Measurements from ENCODE around the gene KRT6C. TPM values are rescaled to one million over a fixed set of nuclear protein-coding genes. Genes with fewer than 3 reads are reported as not detected.

Gene KRT6C
- total and polyA plus RNA-seq, 2 experiments from 2014 or later, result 0.07 to 0.18 TPM

GRCh38 chr12:52423661-52424500 is 49.7 kb downstream of the KRT6C start:
- Histone ChIP-seq H3K79me2 (no peaks in the 10 kb centered on the region), H2AFZ (no peak overlapping the region), H3K4me3 (no peak overlapping the region), H3K27me3 (no peaks in the 10 kb centered on the region), H4K20me1 (ENCODE audit: insufficient read depth, poor library complexity, severe bottlenecking) (no peaks in the 10 kb centered on the region), H3K4me1 (ENCODE audit: insufficient read depth) (peaks cover 16% of the 10 kb centered on the region), H3K4me2 (no peak overlapping the region), H3K27ac (peak overlapping the region; percentile 67), H3K9me2 (replicated peaks; ENCODE audit: insufficient read depth) (no peaks in the 10 kb centered on the region), H3K9me3 (ENCODE audit: low read depth) (no peaks in the 10 kb centered on the region), H3K36me3 (replicated peaks; ENCODE audit: insufficient read depth, low read depth) (no peaks in the 10 kb centered on the region)
- WGBS (ENCODE audit: low lambda C conversion rate, missing lambda C conversion rate), result 44% methylated on average over 11 of the region's 11 CpGs
- DNase-seq (ENCODE audit: low spot score), result no peak
- TF ChIP-seq EZH2phosphoT487 (IDR thresholded peaks at IDR 0.05; ENCODE audit: low read depth, severe bottlenecking, unreplicated experiment) (no peak), EZH2 (IDR thresholded peaks at IDR 0.05; ENCODE audit: borderline replicate concordance) (no peak), CTCF (IDR thresholded peaks at IDR 0.05; ENCODE audit: poor library complexity) (no peak)

GRCh38 chr12:52423035-52423434 is 50.6 kb downstream of the KRT6C start:
- TF ChIP-seq EZH2 (IDR thresholded peaks at IDR 0.05; ENCODE audit: borderline replicate concordance), result no peak
- no peak for TF ChIP-seq CTCF (IDR thresholded peaks at IDR 0.05; ENCODE audit: poor library complexity)
- no peak for TF ChIP-seq EZH2phosphoT487 (IDR thresholded peaks at IDR 0.05; ENCODE audit: low read depth, severe bottlenecking, unreplicated experiment)
- H3K27ac ChIP-seq, result peak overlapping the region; percentile 67
- H3K79me2 ChIP-seq, result no peaks in the 10 kb centered on the region
- no peak overlapping the region for H3K4me3 ChIP-seq
- WGBS (ENCODE audit: low lambda C conversion rate, missing lambda C conversion rate), result 78% methylated on average over 6 of the region's 6 CpGs
- H3K36me3 ChIP-seq (replicated peaks; ENCODE audit: insufficient read depth, low read depth), result no peaks in the 10 kb centered on the region
- peaks cover 16% of the 10 kb centered on the region for H3K4me1 ChIP-seq (ENCODE audit: insufficient read depth)
- H3K27me3 ChIP-seq, result no peaks in the 10 kb centered on the region
- H3K9me2 ChIP-seq (replicated peaks; ENCODE audit: insufficient read depth), result no peaks in the 10 kb centered on the region
- no peak overlapping the region for H3K4me2 ChIP-seq
- DNase-seq (ENCODE audit: low spot score), result no peak
- H3K9me3 ChIP-seq (ENCODE audit: low read depth), result no peaks in the 10 kb centered on the region
- H4K20me1 ChIP-seq (ENCODE audit: insufficient read depth, poor library complexity, severe bottlenecking), result no peaks in the 10 kb centered on the region
- H2AFZ ChIP-seq, result no peak overlapping the region

- H3K36me3 ChIP-seq (replicated peaks; ENCODE audit: insufficient read depth, low read depth), result no peaks in the 10 kb centered on the region
- WGBS (ENCODE audit: low lambda C conversion rate, missing lambda C conversion rate), result 77% methylated on average over 1 of the region's 1 CpG
Measured at GRCh38 chr12:52419656-52420055, 53.9 kb downstream of the KRT6C start.

More at GRCh38 chr12:52419656-52420055, 53.9 kb downstream of the KRT6C start:
- Histone ChIP-seq H3K4me2 (no peak overlapping the region), H3K27me3 (no peaks in the 10 kb centered on the region), H3K4me1 (ENCODE audit: insufficient read depth) (peaks cover 16% of the 10 kb centered on the region), H3K27ac (no peak overlapping the region), H2AFZ (no peak overlapping the region), H3K79me2 (no peaks in the 10 kb centered on the region), H3K9me3 (ENCODE audit: low read depth) (no peaks in the 10 kb centered on the region), H3K9me2 (replicated peaks; ENCODE audit: insufficient read depth) (no peaks in the 10 kb centered on the region), H3K4me3 (no peak overlapping the region), H4K20me1 (ENCODE audit: insufficient read depth, poor library complexity, severe bottlenecking) (no peaks in the 10 kb centered on the region)
- DNase-seq (ENCODE audit: low spot score), result no peak
- TF ChIP-seq EZH2 (IDR thresholded peaks at IDR 0.05; ENCODE audit: borderline replicate concordance) (no peak), CTCF (IDR thresholded peaks at IDR 0.05; ENCODE audit: poor library complexity) (no peak), EZH2phosphoT487 (IDR thresholded peaks at IDR 0.05; ENCODE audit: low read depth, severe bottlenecking, unreplicated experiment) (no peak)
